Measurements from ENCODE around the gene GLRX3.

GRCh38 chr10:130159192-130159794 is 23.1 kb downstream of the GLRX3 start:
- no peak for TF ChIP-seq CTCF (IDR thresholded peaks at IDR 0.05)
- TF ChIP-seq E2F4 (CRISPR knock-in tag; IDR thresholded peaks at IDR 0.05; ENCODE audit: borderline replicate concordance, low read depth) = no peak
- no peak for TF ChIP-seq AFF4 (CRISPR knock-in tag; IDR thresholded peaks at IDR 0.05; ENCODE audit: borderline replicate concordance)
- no peak for TF ChIP-seq USF1 (CRISPR knock-in tag; IDR thresholded peaks at IDR 0.05)
- TF ChIP-seq ZNF423 (CRISPR knock-in tag; IDR thresholded peaks at IDR 0.05) = no peak
- TF ChIP-seq CREM (CRISPR knock-in tag; IDR thresholded peaks at IDR 0.05) = no peak
- no peak for TF ChIP-seq FOXJ3 (CRISPR knock-in tag; IDR thresholded peaks at IDR 0.05; ENCODE audit: borderline replicate concordance)
- no peak for TF ChIP-seq PREB (CRISPR knock-in tag; IDR thresholded peaks at IDR 0.05; ENCODE audit: borderline replicate concordance)
- no peak for TF ChIP-seq HMGXB4 (CRISPR knock-in tag; IDR thresholded peaks at IDR 0.05)
- TF ChIP-seq MYBL2 (CRISPR knock-in tag; IDR thresholded peaks at IDR 0.05) = no peak
- no peak for TF ChIP-seq MLX (CRISPR knock-in tag; IDR thresholded peaks at IDR 0.05)
- no peak for TF ChIP-seq NFE2L1 (CRISPR knock-in tag; IDR thresholded peaks at IDR 0.05)
